Adrenal gland (tissue), 12 donors: Measurements from ENCODE around the gene ARPC5. TPM values are rescaled to one million over a fixed set of nuclear protein-coding genes. Genes with fewer than 3 reads are reported as not detected.

Source experiments
- DNase-seq, 7 donors: peaks; one replicate each; pipeline ENCODE4 v3.0.0-alpha.2; 2019 to 2020
- H3K27ac ChIP-seq, 5 donors: fragments of 200-600 bp; sonication (generic) in 4 of 5; 1 replicate in 3 of 5; 2 replicates in 2 of 5; pipeline versions ENCODE4 v1.5.1 to v1.8.0; 2016 to 2020; ENCODE audit warnings: mild to moderate bottlenecking in 1 of 5
- H3K27me3 ChIP-seq: fragments of 200-600 bp; 2 replicates; pipeline ENCODE4 v1.8.0; 2021
- H3K36me3 ChIP-seq, 2 donors: fragments of 200-600 bp; replicated peaks in 1 of 2; 1 replicate in 1 of 2; 2 replicates in 1 of 2; pipeline versions ENCODE4 v1.5.1 to v1.8.0; 2018 to 2022
- H3K4me1 ChIP-seq, 2 donors: fragments of 200-600 bp; replicated peaks in 1 of 2; 1 replicate in 1 of 2; 2 replicates in 1 of 2; pipeline versions ENCODE4 v1.5.1 to v1.8.0; 2018 to 2021
- H3K4me3 ChIP-seq, 4 donors: fragments of 200-600 bp; sonication (generic) in 3 of 4; one replicate each; pipeline ENCODE4 v1.5.1; 2016 to 2018
- H3K9me3 ChIP-seq, 3 donors: fragments of 200-600 bp; sonication (generic) in 1 of 3; replicated peaks in 1 of 3; 1 replicate in 2 of 3; 2 replicates in 1 of 3; pipeline versions ENCODE4 v1.5.1 to v1.8.0; 2016 to 2021
- POLR2A ChIP-seq, 2 donors: fragments of 450-650 bp; IDR thresholded peaks; one replicate each; pipeline ENCODE4 v1.6.1; 2017; ENCODE audit warnings: antibody characterized with exemption in 2 of 2, mild to moderate bottlenecking in 2 of 2, moderate library complexity in 1 of 2
- WGBS, 4 donors: extraction: QIAGEN DNeasy Blood & Tissue Kit in 2 of 4; methylation state at CpG; one replicate each; pipeline versions ENCODE4 v1.1.5 to v1.1.7; 2013 to 2017; 5-methylcytosine and 5-hydroxymethylcytosine counted together
- intact Hi-C, 2 donors: fragments of 100-400 bp; cut with DNase I; formaldehyde crosslinking; loops; one replicate each; pipeline versions ENCODE4 v1.14.1 to v1.15.0; 2022 to 2023
- polyA plus RNA-seq, 3 donors: library from polyadenylated mRNA; stranded (reverse); fragments of 200-250 nt in 2 of 3; fragments of 350-450 nt in 1 of 3; fragmentation: Illumina TruSeq in 1 of 3; extraction: RNeasy Lipid Tissue Mini Kit (QIAGEN cat#74804) in 1 of 3; gene quantifications; one replicate each; pipeline ENCODE4 v1.2.3, GENCODE V29; 2013 to 2014
- total RNA-seq, 9 donors: library from RNA; depleted of rRNA in 4 of 9; stranded (reverse); fragments of >200 nt in 4 of 9; fragments of 120-200 nt in 1 of 9; fragmentation: NEBNext Ultra II Directional in 1 of 9; extraction: Animal tissue kit (Norgen Biotek cat#: 25700) in 1 of 9; gene quantifications; one replicate each; pipeline versions ENCODE4 v1.1.0 to v1.2.4, GENCODE V29; 2013 to 2023
- TF ChIP-seq, protein P1 (sequence below), 6 experiments: fragments of 450-650 bp in 4 of 6; fragments of 200-600 bp in 2 of 6; sonication (generic) in 1 of 6; IDR thresholded peaks; 1 replicate in 5 of 6; 2 replicates in 1 of 6; pipeline versions ENCODE4 v1.5.1 to v1.8.0; 2016 to 2021; ENCODE audit warnings: antibody characterized with exemption in 6 of 6, mild to moderate bottlenecking in 2 of 6, moderate library complexity in 1 of 6
- donor health status: healthy with polysubstance abuse.
- donor health status: Bipolar disorder and iron deficiency.
- donor health status: DM: yes; HTN: yes; CAD: no.
- donor health status: DM: no; HTN: no; CAD: no.
- donor health status: DM: no; HTN: no; CAD: no.
- donor health status: DM: yes; HTN: yes; CAD: no.

ARPC5 gene
- total and polyA plus RNA-seq, 12 donors: 48.1 to 133 (median 85.0) TPM

DNA sequence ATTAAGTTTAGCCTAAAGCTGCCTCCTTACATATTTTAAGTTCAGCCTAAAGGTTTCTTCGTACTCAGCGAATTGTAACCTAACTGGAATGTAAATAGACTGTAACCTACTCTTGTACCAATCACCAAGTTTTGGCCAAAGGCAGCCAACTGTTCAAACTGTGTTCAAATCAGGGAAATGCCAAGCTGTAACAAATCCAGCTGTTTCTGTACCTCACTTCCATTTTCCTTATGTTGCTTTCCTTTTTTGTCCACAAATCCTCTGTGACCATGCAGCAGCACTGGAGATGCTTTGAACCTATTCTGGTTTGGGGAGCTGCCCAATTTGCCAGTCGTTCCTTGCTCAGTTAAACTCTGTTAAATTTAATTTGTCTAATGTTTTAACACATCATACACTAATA lies 20.8 kb upstream of the ARPC5 start:
- Histone ChIP-seq H3K27ac (no peak overlapping the region), H3K4me1 (peaks cover 0 to 16% of the 10 kb centered on the region in 2 donors), H3K9me3 (no peaks in the 10 kb centered on the region), H3K36me3 (no peaks in the 10 kb centered on the region), H3K27me3 (no peaks in the 10 kb centered on the region), H3K4me3 (no peak overlapping the region)
- intact Hi-C loops: loop anchor here in 1 of 2 donors (5.0 kb wide), 1 partner anchor 261 kb away; no protein-coding TSS in a partner anchor
- DNase-seq: no peak
- no peak for TF ChIP-seq POLR2A (IDR thresholded peaks at IDR 0.05)
- TF ChIP-seq, protein P1, sequence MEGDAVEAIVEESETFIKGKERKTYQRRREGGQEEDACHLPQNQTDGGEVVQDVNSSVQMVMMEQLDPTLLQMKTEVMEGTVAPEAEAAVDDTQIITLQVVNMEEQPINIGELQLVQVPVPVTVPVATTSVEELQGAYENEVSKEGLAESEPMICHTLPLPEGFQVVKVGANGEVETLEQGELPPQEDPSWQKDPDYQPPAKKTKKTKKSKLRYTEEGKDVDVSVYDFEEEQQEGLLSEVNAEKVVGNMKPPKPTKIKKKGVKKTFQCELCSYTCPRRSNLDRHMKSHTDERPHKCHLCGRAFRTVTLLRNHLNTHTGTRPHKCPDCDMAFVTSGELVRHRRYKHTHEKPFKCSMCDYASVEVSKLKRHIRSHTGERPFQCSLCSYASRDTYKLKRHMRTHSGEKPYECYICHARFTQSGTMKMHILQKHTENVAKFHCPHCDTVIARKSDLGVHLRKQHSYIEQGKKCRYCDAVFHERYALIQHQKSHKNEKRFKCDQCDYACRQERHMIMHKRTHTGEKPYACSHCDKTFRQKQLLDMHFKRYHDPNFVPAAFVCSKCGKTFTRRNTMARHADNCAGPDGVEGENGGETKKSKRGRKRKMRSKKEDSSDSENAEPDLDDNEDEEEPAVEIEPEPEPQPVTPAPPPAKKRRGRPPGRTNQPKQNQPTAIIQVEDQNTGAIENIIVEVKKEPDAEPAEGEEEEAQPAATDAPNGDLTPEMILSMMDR (IDR thresholded peaks at IDR 0.05): no peak
- WGBS, 4 donors: 86 to 94% (median 88%) methylated on average over 3 of the region's 3 CpGs

DNA sequence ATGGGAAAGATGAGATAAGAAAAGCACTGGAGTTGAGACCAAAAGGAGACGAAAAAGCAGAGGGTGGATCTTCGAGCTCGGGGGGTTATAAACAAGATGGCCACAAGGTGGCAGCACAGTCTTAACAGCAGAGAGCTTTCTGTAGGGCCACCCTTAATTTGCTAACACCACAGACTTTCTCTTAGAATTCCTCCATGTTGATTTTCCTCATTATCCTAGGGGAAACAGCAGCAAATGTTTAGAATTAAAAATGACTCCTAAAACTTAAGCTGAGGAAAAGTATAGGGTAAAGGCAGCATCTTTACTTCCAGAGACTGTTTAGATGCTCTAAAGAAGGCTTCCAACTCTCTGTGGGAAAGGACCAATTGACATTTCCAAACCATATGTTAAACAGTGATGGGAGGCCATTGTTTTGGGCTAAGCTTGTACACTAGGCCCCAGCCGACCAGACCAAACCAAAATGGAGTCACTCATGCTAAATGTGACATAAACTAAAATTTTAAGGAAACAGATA lies 20.0 kb upstream of the ARPC5 start:
- DNase-seq: peak; percentile 76 to 96 (median 88)
- WGBS, 4 donors: 2 to 8% (median 6%) methylated on average over 4 of the region's 4 CpGs
- no peaks in the 10 kb centered on the region for H3K36me3 ChIP-seq
- H3K4me3 ChIP-seq: no peak overlapping the region
- no peak overlapping the region for H3K27ac ChIP-seq
- peaks cover 0 to 16% of the 10 kb centered on the region in 2 donors for H3K4me1 ChIP-seq
- H3K27me3 ChIP-seq: no peaks in the 10 kb centered on the region
- intact Hi-C loops: loop anchor here (2.0 to 5.0 kb wide), 2 partner anchors 261 to 262 kb away; no protein-coding TSS in a partner anchor
- TF ChIP-seq, protein P1 (IDR thresholded peaks at IDR 0.05): peak; percentile 85 to 95 (median 91)
- TF ChIP-seq POLR2A (IDR thresholded peaks at IDR 0.05): no peak
- H3K9me3 ChIP-seq: no peaks in the 10 kb centered on the region

DNA sequence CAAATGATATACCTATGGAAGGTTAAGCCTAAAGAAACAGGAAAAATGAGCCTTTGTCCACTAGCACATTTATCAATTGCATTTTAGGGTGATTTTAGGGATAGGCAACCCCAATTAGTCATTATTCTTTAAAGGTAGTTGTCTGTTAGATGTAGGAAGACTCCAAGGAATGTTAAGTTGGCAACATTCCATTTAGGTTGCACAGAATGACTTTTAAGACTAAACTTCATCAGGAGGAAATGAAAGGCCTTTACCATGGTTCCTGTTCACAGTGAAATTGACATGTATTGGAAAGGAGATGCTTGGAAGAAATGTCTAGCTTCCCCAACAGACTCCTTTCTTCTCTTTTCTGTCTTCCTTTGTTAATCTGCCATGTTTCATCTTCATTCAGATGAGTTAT lies 19.1 kb upstream of the ARPC5 start:
- no peak for TF ChIP-seq POLR2A (IDR thresholded peaks at IDR 0.05)
- TF ChIP-seq, protein P1 (IDR thresholded peaks at IDR 0.05): no peak
- no peaks in the 10 kb centered on the region for H3K27me3 ChIP-seq
- H3K4me1 ChIP-seq: peaks cover 0 to 16% of the 10 kb centered on the region in 2 donors
- H3K4me3 ChIP-seq: no peak overlapping the region
- no peak for DNase-seq
- no peak overlapping the region for H3K27ac ChIP-seq
- no peaks in the 10 kb centered on the region for H3K9me3 ChIP-seq
- H3K36me3 ChIP-seq: no peaks in the 10 kb centered on the region
- intact Hi-C loops: loop anchor here (2.0 to 5.0 kb wide), 2 partner anchors 262 to 263 kb away; no protein-coding TSS in a partner anchor

DNA sequence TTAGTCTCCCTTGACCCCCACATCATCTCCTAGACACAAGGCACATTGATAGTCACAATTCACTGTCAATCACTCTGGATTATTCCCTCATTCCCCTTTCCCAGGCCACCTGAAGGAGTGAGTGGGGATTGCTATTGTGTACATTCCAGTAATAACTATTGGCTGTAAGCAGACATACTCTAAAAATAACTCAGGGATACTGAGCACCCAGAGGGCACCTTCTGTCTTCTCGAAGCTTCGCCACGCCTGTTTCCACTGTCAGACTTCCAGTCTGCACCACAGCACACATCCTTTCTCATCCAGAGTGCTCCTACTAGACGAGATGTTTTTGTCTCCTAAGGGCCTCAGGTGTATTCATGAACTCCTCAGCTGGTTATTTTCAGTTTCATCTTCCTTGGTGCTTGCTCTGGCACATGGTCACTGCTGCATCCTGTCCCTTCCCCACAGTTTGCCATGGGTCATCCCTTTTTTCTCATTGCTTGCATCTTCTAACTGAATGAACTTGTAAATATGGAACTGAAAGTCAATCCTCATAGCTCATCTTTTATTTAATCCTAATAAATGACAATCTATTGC lies 18.4 kb upstream of the ARPC5 start:
- WGBS, 4 donors: 79 to 96% (median 87%) methylated on average over 4 of the region's 4 CpGs
- H3K9me3 ChIP-seq: no peaks in the 10 kb centered on the region
- H3K27me3 ChIP-seq: no peaks in the 10 kb centered on the region
- no peak for DNase-seq
- intact Hi-C loops: loop anchor here in 1 of 2 donors (2.0 kb wide), 1 partner anchor 263 kb away; no protein-coding TSS in a partner anchor
- peaks cover 0 to 16% of the 10 kb centered on the region in 2 donors for H3K4me1 ChIP-seq
- TF ChIP-seq, protein P1 (IDR thresholded peaks at IDR 0.05): no peak
- no peak for TF ChIP-seq POLR2A (IDR thresholded peaks at IDR 0.05)
- no peaks in the 10 kb centered on the region for H3K36me3 ChIP-seq
- H3K27ac ChIP-seq: no peak overlapping the region
- H3K4me3 ChIP-seq: no peak overlapping the region
